ENCODE results near the gene SNX8.
"Not testable (repeated sequence)": the region's sequence is repeated elsewhere in the genome, so short reads cannot be mapped to it uniquely, and the experiment has no call there.

The SNX8 gene

GRCh38 chr7:2295936-2296620, 18.2 kb downstream of the SNX8 start:
- in situ Hi-C loops (cut with HindIII; ENCODE audit: low sequenced_read_pairs): no loop called here

DNA sequence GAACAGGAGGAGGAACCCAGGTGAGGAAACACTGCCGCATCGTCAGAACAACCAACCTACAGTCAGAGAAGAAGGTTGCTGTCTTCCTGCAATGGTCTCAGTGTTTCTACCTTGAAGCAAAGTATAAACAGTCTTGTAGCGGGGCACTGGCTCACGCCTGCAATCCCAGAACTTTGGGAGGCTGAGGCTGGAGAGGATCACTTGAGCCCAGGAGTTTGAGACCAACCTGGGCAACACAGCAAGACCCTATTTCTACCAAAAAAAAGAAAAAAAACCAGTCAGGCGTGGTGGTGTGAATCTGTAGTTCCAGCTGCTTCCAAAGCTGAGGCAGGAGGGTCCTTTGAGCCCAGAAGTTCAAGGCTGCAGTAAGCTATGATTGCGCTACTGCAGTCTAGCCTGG, 23.4 kb downstream of the SNX8 start:
- in situ Hi-C loops (cut with HindIII; ENCODE audit: low sequenced_read_pairs): no loop called here

- in situ Hi-C loops (cut with HindIII; ENCODE audit: low sequenced_read_pairs): no loop called here
Observed at GRCh38 chr7:2289621-2290020, 24.6 kb downstream of the SNX8 start.

- in situ Hi-C loops (cut with HindIII; ENCODE audit: low sequenced_read_pairs): no loop called here
Observed at GRCh38 chr7:2289111-2289586, 25.1 kb downstream of the SNX8 start.

GRCh38 chr7:2288503-2288902, 25.7 kb downstream of the SNX8 start:
- in situ Hi-C loops (cut with HindIII; ENCODE audit: low sequenced_read_pairs): no loop called here

- in situ Hi-C loops (cut with HindIII; ENCODE audit: low sequenced_read_pairs): no loop called here
Observed at GRCh38 chr7:2287745-2288144, 26.5 kb downstream of the SNX8 start.

- in situ Hi-C loops (cut with HindIII; ENCODE audit: low sequenced_read_pairs): no loop called here
Observed at GRCh38 chr7:2283074-2283473, 31.2 kb downstream of the SNX8 start.

DNA sequence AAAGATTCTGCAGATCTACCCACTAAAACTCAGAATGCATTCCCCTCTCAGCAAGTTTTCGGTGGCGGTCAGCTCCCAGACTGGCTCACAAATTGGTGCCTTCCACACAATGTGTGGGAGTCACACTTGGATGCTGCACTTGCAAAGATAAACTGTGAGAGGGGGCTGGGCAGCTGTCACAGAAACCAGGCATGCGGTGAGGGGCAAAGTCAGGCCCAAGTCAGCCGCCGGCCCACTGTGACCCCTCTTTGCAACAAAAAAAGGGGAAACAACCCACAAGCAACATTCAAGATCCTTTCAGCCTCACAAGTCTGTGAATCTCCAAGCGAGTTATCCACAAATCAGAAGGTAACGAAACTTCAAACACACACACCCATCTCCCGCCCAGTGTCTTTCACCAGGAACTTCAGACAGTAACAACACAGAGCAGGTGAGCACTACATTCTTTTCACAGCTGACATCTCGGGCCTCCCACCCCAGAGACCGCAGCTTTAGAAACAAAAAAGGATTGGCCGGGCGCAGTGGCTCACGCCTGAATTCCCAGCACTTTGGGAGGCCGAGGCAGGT, 32.0 kb downstream of the SNX8 start:
- in situ Hi-C loops (cut with HindIII; ENCODE audit: low sequenced_read_pairs): no loop called here

GRCh38 chr7:2281541-2281940, 32.7 kb downstream of the SNX8 start:
- in situ Hi-C loops (cut with HindIII; ENCODE audit: low sequenced_read_pairs): no loop called here

GRCh38 chr7:2280424-2280823, 33.8 kb downstream of the SNX8 start:
- in situ Hi-C loops (cut with HindIII; ENCODE audit: low sequenced_read_pairs): no loop called here

- in situ Hi-C loops (cut with HindIII; ENCODE audit: low sequenced_read_pairs): no loop called here
Observed at GRCh38 chr7:2279896-2280295, 34.3 kb downstream of the SNX8 start.

- in situ Hi-C loops (cut with HindIII; ENCODE audit: low sequenced_read_pairs): no loop called here
Observed at GRCh38 chr7:2278026-2278425, 36.2 kb downstream of the SNX8 start.

GRCh38 chr7:2276107-2276506, 38.1 kb downstream of the SNX8 start:
- in situ Hi-C loops (cut with HindIII; ENCODE audit: low sequenced_read_pairs): no loop called here

DNA sequence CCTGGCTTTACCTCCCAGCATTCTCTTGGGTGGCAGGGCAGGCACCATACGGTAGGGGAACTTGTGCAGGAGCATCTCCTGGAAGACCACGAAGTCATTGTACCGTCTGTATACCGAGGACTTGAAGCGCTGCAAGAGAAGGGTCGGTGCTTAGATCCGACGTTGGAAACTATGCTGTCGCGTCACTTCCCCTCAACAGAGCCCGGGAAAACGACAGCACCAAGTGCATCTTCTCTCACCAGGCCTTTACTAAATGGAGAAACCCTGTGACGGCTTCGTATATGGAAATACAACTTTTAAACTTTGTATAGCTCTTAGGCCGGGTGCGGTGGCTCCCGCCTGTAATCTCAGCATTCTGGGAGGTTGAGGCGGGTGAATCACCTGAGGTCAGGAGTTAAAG, 39.1 kb downstream of the SNX8 start:
- in situ Hi-C loops (cut with HindIII; ENCODE audit: low sequenced_read_pairs): no loop called here

- in situ Hi-C loops (cut with HindIII; ENCODE audit: low sequenced_read_pairs): no loop called here
Observed at GRCh38 chr7:2274666-2275065, 39.6 kb downstream of the SNX8 start.

DNA sequence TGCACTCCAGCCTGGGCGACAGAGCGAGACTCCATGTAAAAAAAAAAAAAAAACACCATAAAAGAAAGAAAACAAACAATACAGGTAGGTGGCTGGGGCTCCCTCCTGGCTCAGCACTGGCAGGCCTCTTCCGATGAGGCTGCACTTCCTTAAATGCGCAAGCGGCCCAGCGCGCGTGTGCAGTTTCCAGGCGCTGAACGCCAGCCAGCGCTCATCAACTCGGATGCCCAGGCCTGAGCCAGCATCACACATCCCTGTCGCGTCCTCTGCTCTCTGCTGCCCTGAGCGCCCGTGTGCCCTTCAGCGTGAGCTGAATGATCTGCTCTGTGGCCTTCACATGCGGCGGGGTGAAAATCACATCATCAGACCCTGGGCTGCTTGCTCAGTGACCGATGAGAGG, 40.4 kb downstream of the SNX8 start:
- in situ Hi-C loops (cut with HindIII; ENCODE audit: low sequenced_read_pairs): no loop called here

- in situ Hi-C loops (cut with HindIII; ENCODE audit: low sequenced_read_pairs): no loop called here
Observed at GRCh38 chr7:2272031-2272430, 42.2 kb downstream of the SNX8 start.

DNA sequence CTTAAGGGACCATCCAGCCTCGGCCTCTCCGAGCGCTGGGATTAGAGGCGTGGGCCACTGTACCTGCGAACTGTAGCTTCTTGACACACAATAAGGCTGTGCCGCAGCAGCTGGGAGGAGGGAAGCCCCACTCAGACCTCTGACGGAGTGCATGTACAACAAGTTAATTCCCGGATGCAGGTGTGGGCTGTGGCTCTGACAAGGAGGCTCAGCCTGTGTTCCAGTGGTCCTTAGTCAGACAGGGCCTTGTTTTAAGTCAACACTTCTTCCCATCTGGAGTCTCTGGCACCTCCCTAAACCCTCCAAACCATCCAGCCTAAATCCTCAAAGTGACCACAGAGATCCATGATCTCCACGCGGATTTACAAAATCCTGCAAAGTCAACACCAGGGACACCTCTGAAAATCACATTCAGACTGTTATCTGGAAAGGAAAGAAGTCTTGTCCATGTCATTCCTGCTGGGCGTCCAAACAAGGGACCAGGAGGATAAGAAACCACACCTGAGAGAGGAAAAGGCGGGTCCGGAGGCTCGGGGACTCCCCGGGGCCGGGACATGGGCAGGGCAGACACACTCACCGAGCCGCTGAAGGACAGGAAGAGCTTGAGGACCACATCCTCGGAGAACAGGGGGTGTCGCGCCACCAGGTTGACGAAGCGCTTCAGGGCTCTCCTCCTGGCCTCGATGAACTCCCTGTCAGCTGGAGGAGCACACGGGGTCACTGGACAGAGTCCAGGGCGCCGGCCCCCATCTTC, 42.8 kb downstream of the SNX8 start:
- in situ Hi-C loops (cut with HindIII; ENCODE audit: low sequenced_read_pairs): no loop called here

DNA sequence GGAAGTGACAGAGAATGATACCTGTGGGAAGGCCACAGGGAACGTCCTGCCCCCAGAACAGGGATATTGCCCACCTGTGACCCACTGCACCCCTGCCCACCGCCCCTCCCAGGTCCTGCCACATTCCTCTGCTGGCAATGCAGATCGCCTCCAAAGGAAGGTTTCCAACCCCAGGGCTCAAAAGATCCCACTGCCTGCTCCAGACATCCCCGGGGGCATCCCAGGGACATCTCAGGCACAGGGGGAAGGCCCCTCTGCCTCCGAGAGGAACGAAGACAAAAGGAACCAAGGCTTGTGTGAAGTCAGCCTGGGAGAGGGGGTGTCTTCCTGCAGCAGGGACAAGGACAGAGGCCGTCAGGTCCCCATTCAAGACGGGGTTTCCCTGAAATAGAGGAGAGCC, 43.7 kb downstream of the SNX8 start:
- in situ Hi-C loops (cut with HindIII; ENCODE audit: low sequenced_read_pairs): no loop called here

- in situ Hi-C loops (cut with HindIII; ENCODE audit: low sequenced_read_pairs): no loop called here
Observed at GRCh38 chr7:2269991-2270460, 44.2 kb downstream of the SNX8 start.

- in situ Hi-C loops (cut with HindIII; ENCODE audit: low sequenced_read_pairs): not testable (repeated sequence)
Observed at GRCh38 chr7:2269089-2269990, 44.9 kb downstream of the SNX8 start.
